Spleen (tissue), 11 donors: ENCODE results near the gene LRP1B. TPM values are rescaled to one million over a fixed set of nuclear protein-coding genes. Genes with fewer than 3 reads are reported as not detected.

Experiments used
- DNase-seq: peaks from one replicate; pipeline ENCODE4 v3.0.0-alpha.2; 2020
- H3K27ac ChIP-seq, 8 donors: fragments of 200-600 bp; sonication (generic) in 7 of 8; 1 replicate in 4 of 8; 2 replicates in 4 of 8; pipeline versions ENCODE4 v1.5.0 to v1.8.0; 2016 to 2021; ENCODE audit warnings: inconsistent platforms in 4 of 8, mild to moderate bottlenecking in 4 of 8, moderate library complexity in 1 of 8
- H3K27me3 ChIP-seq, 7 donors: fragments of 200-600 bp; sonication (generic) in 6 of 7; replicated peaks in 1 of 7; 1 replicate in 4 of 7; 2 replicates in 3 of 7; pipeline versions ENCODE4 v1.5.0 to v1.8.0; 2016 to 2021; ENCODE audit warnings: inconsistent platforms in 3 of 7, mild to moderate bottlenecking in 1 of 7
- H3K36me3 ChIP-seq, 6 donors: fragments of 200-600 bp; sonication (generic) in 5 of 6; 1 replicate in 4 of 6; 2 replicates in 2 of 6; pipeline versions ENCODE4 v1.5.0 to v1.8.0; 2016 to 2021; ENCODE audit warnings: inconsistent platforms in 2 of 6
- H3K4me1 ChIP-seq, 6 donors: fragments of 200-600 bp; sonication (generic) in 5 of 6; 1 replicate in 3 of 6; 2 replicates in 3 of 6; pipeline versions ENCODE4 v1.5.0 to v1.8.0; 2016 to 2021; ENCODE audit warnings: inconsistent platforms in 3 of 6
- H3K4me3 ChIP-seq, 8 donors: fragments of 200-600 bp; sonication (generic) in 7 of 8; 1 replicate in 4 of 8; 2 replicates in 4 of 8; pipeline versions ENCODE4 v1.5.0 to v1.8.0; 2016 to 2021; ENCODE audit warnings: inconsistent platforms in 4 of 8, mild to moderate bottlenecking in 4 of 8, moderate library complexity in 2 of 8
- H3K9me3 ChIP-seq, 8 donors: fragments of 200-600 bp; sonication (generic) in 7 of 8; 1 replicate in 4 of 8; 2 replicates in 4 of 8; pipeline versions ENCODE4 v1.5.0 to v1.8.0; 2016 to 2021; ENCODE audit warnings: inconsistent platforms in 4 of 8
- CTCF ChIP-seq, 11 experiments: fragments of 200-600 bp in 7 of 11; fragments of 450-650 bp in 4 of 11; sonication (generic) in 4 of 11; IDR thresholded peaks in 8 of 11; conservative IDR thresholded peaks in 3 of 11; 1 replicate in 7 of 11; 2 replicates in 4 of 11; pipeline versions ENCODE4 v1.4.0 to v1.8.0; 2016 to 2021; ENCODE audit warnings: antibody characterized with exemption in 11 of 11, inconsistent platforms in 4 of 11, mild to moderate bottlenecking in 1 of 11
- POLR2A ChIP-seq, 3 donors: fragments of 450-650 bp; IDR thresholded peaks; one replicate each; pipeline ENCODE4 v1.5.1; 2017; ENCODE audit warnings: antibody characterized with exemption in 3 of 3, mild to moderate bottlenecking in 1 of 3
- POLR2AphosphoS5 ChIP-seq, 3 donors: sonication (generic); formaldehyde crosslinking; IDR thresholded peaks; one replicate each; pipeline ENCODE4 v1.5.1; 2017; ENCODE audit warnings: antibody characterized with exemption in 3 of 3
- WGBS, 5 donors: extraction: QIAGEN DNeasy Blood & Tissue Kit in 3 of 5; methylation state at CpG; one replicate each; pipeline versions ENCODE4 v1.1.5 to v1.1.7; 2013 to 2018; 5-methylcytosine and 5-hydroxymethylcytosine counted together
- intact Hi-C: fragments of 100-400 bp; cut with DNase I; formaldehyde crosslinking; loops from one replicate; pipeline ENCODE4 v1.15.0; 2023; ENCODE audit warnings: low total_unique reads
- polyA plus RNA-seq, 3 donors: library from polyadenylated mRNA; stranded (reverse); fragments of 200-250 nt; gene quantifications; one replicate each; pipeline ENCODE4 v1.2.1, GENCODE V29; 2013
- total RNA-seq, 7 donors: library from RNA; depleted of rRNA in 3 of 7; stranded (reverse); fragments of >200 nt in 3 of 7; fragmentation: NEBNext Ultra II Directional in 4 of 7; extraction: Animal tissue kit (Norgen Biotek cat#: 25700) in 4 of 7; gene quantifications; one replicate each; pipeline versions ENCODE4 v1.1.0 to v1.2.1, GENCODE V29; 2016 to 2021
- donor health status: healthy with polysubstance abuse.
- donor health status: DM: no; HTN: no; CAD: no; lungs with moderate emphysema.
- donor health status: DM: no; HTN: no; CAD: no.
- donor health status: Bipolar disorder and iron deficiency.
- donor health status: healthy.
- donor health status: DM: no; HTN: no; CAD: no.
- donor health status: DM: yes; HTN: yes; CAD: no.

LRP1B gene
- total and polyA plus RNA-seq, 10 donors: 0.02 to 0.85 (median 0.08) TPM; not detected in 2

- intact Hi-C loops: no loop called here
These were observed 1212.4 kb downstream of the LRP1B start for GRCh38 chr2:140918426-140918825.

GRCh38 chr2:140916410-140916809 lies 1214.4 kb downstream of the LRP1B start:
- Histone ChIP-seq H3K27me3 (no peaks in the 10 kb centered on the region), H3K36me3 (no peaks in the 10 kb centered on the region), H3K27ac (no peak overlapping the region), H3K4me3 (no peak overlapping the region), H3K4me1 (no peaks in the 10 kb centered on the region), H3K9me3 (no peaks in the 10 kb centered on the region)
- DNase-seq: no peak
- TF ChIP-seq POLR2AphosphoS5 (IDR thresholded peaks at IDR 0.05) (no peak), POLR2A (IDR thresholded peaks at IDR 0.05) (no peak), CTCF (IDR thresholded peaks at IDR 0.05 in 8 of 11, conservative IDR thresholded peaks at IDR 0.05 in 3 of 11) (no peak)
- intact Hi-C loops: no loop called here

More at GRCh38 chr2:140918426-140918825, 1212.4 kb downstream of the LRP1B start:
- no peak for DNase-seq
- H3K9me3 ChIP-seq: no peaks in the 10 kb centered on the region
- H3K4me1 ChIP-seq: no peaks in the 10 kb centered on the region
- no peaks in the 10 kb centered on the region for H3K36me3 ChIP-seq
- no peaks in the 10 kb centered on the region for H3K27me3 ChIP-seq
- WGBS, 5 donors: 71 to 87% (median 75%) methylated on average over 3 of the region's 3 CpGs
- H3K4me3 ChIP-seq: no peak overlapping the region
- H3K27ac ChIP-seq: no peak overlapping the region
- TF ChIP-seq CTCF (IDR thresholded peaks at IDR 0.05 in 8 of 11, conservative IDR thresholded peaks at IDR 0.05 in 3 of 11) (no peak), POLR2AphosphoS5 (IDR thresholded peaks at IDR 0.05) (no peak), POLR2A (IDR thresholded peaks at IDR 0.05) (no peak)

GRCh38 chr2:140910683-140911082 lies 1220.1 kb downstream of the LRP1B start:
- H3K27ac ChIP-seq: no peak overlapping the region
- H3K4me3 ChIP-seq: no peak overlapping the region
- TF ChIP-seq CTCF (IDR thresholded peaks at IDR 0.05 in 8 of 11, conservative IDR thresholded peaks at IDR 0.05 in 3 of 11) (no peak), POLR2A (IDR thresholded peaks at IDR 0.05) (no peak), POLR2AphosphoS5 (IDR thresholded peaks at IDR 0.05) (no peak)
- H3K4me1 ChIP-seq: no peaks in the 10 kb centered on the region
- H3K36me3 ChIP-seq: no peaks in the 10 kb centered on the region
- no peaks in the 10 kb centered on the region for H3K27me3 ChIP-seq
- DNase-seq: no peak
- intact Hi-C loops: no loop called here
- H3K9me3 ChIP-seq: no peaks in the 10 kb centered on the region

- H3K36me3 ChIP-seq: no peaks in the 10 kb centered on the region
- no peak overlapping the region for H3K4me3 ChIP-seq
- intact Hi-C loops: no loop called here
- 57 to 70% (median 61%) methylated on average over 6 of the region's 6 CpGs for WGBS, 5 donors
- H3K9me3 ChIP-seq: no peaks in the 10 kb centered on the region
- H3K4me1 ChIP-seq: no peaks in the 10 kb centered on the region
- H3K27ac ChIP-seq: no peak overlapping the region
- no peak for DNase-seq
- H3K27me3 ChIP-seq: no peaks in the 10 kb centered on the region
- TF ChIP-seq CTCF (IDR thresholded peaks at IDR 0.05 in 8 of 11, conservative IDR thresholded peaks at IDR 0.05 in 3 of 11) (no peak), POLR2AphosphoS5 (IDR thresholded peaks at IDR 0.05) (no peak), POLR2A (IDR thresholded peaks at IDR 0.05) (no peak)
These were observed 1225.6 kb downstream of the LRP1B start for GRCh38 chr2:140905083-140905781.
